ENCODE results near the gene SPHK1.

DNA sequence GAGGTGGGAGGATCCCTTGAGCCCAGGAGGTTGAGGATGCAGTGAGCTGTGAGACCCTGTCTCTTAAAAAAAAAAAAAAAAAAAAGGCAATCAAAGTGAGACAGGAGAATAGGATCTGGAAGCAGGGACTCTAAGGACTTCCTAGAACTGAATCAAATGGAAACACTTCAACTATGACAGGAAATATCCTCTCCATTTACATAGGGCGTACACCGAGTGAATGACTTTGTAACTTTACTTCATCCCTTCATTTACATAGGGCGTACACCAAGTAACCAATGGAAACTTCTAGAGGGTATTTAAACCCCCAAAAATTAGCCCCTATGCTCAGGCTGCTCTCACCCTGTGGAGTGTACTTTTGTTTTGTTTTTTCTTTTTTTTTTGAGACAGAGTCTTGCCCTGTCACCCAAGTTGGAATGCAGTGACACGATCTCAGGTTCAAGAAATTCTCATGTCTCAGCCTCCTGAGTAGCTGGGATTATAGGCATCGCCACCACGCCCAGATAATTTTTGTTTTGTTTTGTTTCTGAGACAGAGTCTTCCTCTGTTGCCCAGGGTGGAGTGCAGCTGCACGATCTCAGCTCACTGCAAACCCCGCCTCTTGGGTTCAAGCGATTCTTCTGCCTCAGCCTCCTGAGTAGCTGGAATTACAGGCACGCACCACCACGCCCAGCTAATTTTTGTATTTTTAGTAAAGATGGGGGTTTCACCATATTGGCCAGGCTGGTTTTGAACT lies 21.1 kb upstream of the SPHK1 start:
- no peak for TF ChIP-seq GATA2 (IDR thresholded peaks at IDR 0.05; ENCODE audit: low read depth, low read length)
- TF ChIP-seq GATA3 (IDR thresholded peaks at IDR 0.05; ENCODE audit: low read depth, low read length) = no peak
